Gastrocnemius medialis (tissue), 4 donors: ENCODE data around the gene IGFBP2.

ENCODE experiments used
- CTCF ChIP-seq, 5 experiments: fragments of 450-650 bp in 3 of 5; fragments of 200-600 bp in 2 of 5; sonication (generic) in 2 of 5; IDR thresholded peaks in 4 of 5; conservative IDR thresholded peaks in 1 of 5; 1 replicate in 4 of 5; 2 replicates in 1 of 5; pipeline ENCODE4 v1.5.1; 2016 to 2019; ENCODE audit warnings: antibody characterized with exemption in 5 of 5, mild to moderate bottlenecking in 3 of 5, moderate library complexity in 3 of 5
- POLR2A ChIP-seq, 2 donors: fragments of 450-650 bp; IDR thresholded peaks; one replicate each; pipeline ENCODE4 v1.6.1; 2017; ENCODE audit warnings: antibody characterized with exemption in 2 of 2, mild to moderate bottlenecking in 2 of 2, moderate library complexity in 2 of 2

GRCh38 chr2:216583606-216584005 is 49.6 kb upstream of the IGFBP2 start:
- no peak for TF ChIP-seq CTCF (IDR thresholded peaks at IDR 0.05 in 4 of 5, conservative IDR thresholded peaks at IDR 0.05 in 1 of 5)
- TF ChIP-seq POLR2A (IDR thresholded peaks at IDR 0.05): no peak
